MG63 (cell line): ENCODE measurements around the gene MTRF1. TPM values are rescaled to one million over a fixed set of nuclear protein-coding genes. Genes with fewer than 3 reads are reported as not detected.

ENCODE experiments used
- DNase-seq: peaks from one replicate; pipeline ENCODE4 v3.0.0-alpha.2; 2020
- H3K27me3 ChIP-seq: fragments of 250-450 bp; sonication (Bioruptor Pico); 2 replicates; pipeline ENCODE4 v1.5.1; 2020; ENCODE audit warnings: mild to moderate bottlenecking, moderate library complexity
- H3K36me3 ChIP-seq: fragments of 250-450 bp; sonication (Bioruptor Pico); 2 replicates; pipeline ENCODE4 v1.5.1; 2020; ENCODE audit warnings: mild to moderate bottlenecking, moderate library complexity
- H3K4me3 ChIP-seq: fragments of 250-450 bp; sonication (Bioruptor Pico); 2 replicates; pipeline ENCODE4 v1.5.1; 2020; ENCODE audit warnings: mild to moderate bottlenecking, moderate library complexity
- H3K9me3 ChIP-seq: fragments of 250-450 bp; sonication (Bioruptor Pico); 2 replicates; pipeline ENCODE4 v1.5.1; 2020; ENCODE audit warnings: mild to moderate bottlenecking, moderate library complexity
- total RNA-seq: library from RNA; depleted of rRNA; stranded (reverse); fragments of >200 nt; shearing (Covaris generic); gene quantifications from 2 replicates; pipeline ENCODE4 v1.2.3, GENCODE V29; 2014; ENCODE audit warnings: low replicate concordance

Gene MTRF1
- total RNA-seq, 1 experiment from 2014 or later = 14.0 TPM

DNA sequence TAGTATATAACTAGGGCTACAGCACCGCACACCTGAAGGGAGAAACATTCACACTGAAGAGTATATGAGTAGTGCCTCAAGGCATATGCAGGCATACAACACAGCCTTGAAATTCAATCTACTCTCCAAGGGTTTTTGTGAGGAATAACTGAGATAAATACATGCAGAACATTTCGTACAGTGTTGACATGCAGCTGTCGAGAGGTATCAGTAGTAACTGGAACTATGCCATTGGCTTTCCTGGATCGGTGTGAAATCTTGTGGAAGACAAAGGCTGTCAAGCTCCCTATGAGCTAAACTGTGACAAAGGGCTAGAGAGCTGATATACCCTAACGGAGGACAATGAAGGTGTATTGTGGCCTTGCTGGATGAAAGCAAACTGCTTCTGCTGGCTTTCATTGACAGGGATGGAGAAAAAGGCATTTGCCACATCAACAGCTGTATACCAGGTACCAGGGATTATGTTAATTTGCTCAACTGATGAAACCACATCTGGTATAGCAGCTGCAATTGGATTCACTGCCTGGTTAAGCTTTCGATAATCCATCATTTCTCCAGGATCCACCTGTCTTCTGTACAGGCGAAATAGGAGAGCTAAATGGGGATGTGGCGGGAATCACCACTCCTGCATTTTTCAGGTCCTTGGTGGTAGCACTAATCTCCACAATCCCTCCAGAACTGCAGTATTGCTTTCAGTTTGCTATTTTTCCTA is 16.3 kb downstream of the MTRF1 start:
- no peak overlapping the region for H3K4me3 ChIP-seq
- no peak for DNase-seq
- H3K27me3 ChIP-seq = no peaks in the 10 kb centered on the region
- H3K36me3 ChIP-seq = peaks cover 11% of the 10 kb centered on the region
- no peaks in the 10 kb centered on the region for H3K9me3 ChIP-seq

DNA sequence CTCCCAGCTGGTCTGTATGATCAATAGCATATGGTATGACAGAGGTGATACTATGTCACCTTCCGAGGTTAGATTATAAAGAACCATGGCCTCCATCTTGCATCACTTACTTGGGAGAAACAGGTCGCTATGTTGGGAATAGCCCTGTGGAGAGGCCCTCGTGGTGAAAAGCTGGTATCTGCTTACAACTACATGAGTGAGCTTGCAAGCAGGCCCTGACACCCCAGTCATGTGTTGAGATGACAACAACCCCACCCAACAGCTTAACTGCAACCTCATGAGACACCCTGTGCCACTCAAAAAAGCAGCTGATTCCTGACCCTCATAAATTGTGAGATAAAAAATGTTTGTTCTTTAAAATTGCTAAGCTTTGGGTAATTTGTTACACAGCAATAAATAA is 18.8 kb downstream of the MTRF1 start:
- H3K4me3 ChIP-seq = no peak overlapping the region
- H3K9me3 ChIP-seq = no peaks in the 10 kb centered on the region
- no peak for DNase-seq
- no peaks in the 10 kb centered on the region for H3K27me3 ChIP-seq
- H3K36me3 ChIP-seq = no peaks in the 10 kb centered on the region; the same call in none of the 2 replicates

DNA sequence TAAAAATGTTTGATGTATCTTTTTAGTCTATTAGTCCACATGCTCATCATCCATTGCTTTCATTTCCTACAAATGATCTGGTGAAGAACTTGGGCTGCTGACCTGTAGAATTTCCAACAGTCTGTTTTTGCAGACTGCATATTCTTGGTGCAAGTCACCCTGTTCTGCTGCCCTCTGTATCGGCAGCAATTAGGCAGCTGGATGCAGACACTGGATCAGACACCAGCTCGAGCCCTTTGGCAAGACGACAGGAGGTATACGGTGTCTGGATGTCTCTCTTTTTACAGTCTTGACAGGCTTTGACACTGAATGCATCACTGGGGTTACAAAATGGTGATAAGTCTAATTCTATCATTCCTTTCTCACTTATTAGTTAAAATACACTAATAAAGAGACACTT is 21.8 kb downstream of the MTRF1 start:
- H3K9me3 ChIP-seq = no peaks in the 10 kb centered on the region
- DNase-seq = no peak

DNA sequence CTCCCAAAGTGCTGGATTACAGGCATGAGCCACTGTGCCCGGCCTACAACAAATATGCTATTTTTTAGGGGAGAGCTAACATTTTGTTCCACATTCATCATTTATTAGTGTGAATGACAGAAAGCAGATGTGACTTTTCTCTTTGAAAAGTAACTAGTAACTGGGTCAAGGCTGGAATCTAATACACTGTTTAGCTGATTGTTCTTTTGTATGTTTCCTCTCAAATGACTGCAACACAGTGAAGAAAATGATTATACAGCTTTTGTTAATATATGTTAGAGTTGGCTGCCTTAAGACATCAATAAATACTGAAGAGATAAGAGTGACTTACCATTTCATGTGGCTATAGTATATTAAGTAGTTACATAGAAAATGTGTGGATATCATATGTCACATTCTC is 27.0 kb downstream of the MTRF1 start:
- Histone ChIP-seq H3K36me3 (peaks cover 4% of the 10 kb centered on the region; the same call in 1 of the 2 replicates), H3K4me3 (no peak overlapping the region), H3K9me3 (no peaks in the 10 kb centered on the region), H3K27me3 (no peaks in the 10 kb centered on the region)
- no peak for DNase-seq

More for the DNA sequence above, 21.8 kb downstream of the MTRF1 start:
- Histone ChIP-seq H3K27me3 (no peaks in the 10 kb centered on the region), H3K36me3 (peaks cover 4% of the 10 kb centered on the region; the same call in 1 of the 2 replicates), H3K4me3 (no peak overlapping the region)

DNA sequence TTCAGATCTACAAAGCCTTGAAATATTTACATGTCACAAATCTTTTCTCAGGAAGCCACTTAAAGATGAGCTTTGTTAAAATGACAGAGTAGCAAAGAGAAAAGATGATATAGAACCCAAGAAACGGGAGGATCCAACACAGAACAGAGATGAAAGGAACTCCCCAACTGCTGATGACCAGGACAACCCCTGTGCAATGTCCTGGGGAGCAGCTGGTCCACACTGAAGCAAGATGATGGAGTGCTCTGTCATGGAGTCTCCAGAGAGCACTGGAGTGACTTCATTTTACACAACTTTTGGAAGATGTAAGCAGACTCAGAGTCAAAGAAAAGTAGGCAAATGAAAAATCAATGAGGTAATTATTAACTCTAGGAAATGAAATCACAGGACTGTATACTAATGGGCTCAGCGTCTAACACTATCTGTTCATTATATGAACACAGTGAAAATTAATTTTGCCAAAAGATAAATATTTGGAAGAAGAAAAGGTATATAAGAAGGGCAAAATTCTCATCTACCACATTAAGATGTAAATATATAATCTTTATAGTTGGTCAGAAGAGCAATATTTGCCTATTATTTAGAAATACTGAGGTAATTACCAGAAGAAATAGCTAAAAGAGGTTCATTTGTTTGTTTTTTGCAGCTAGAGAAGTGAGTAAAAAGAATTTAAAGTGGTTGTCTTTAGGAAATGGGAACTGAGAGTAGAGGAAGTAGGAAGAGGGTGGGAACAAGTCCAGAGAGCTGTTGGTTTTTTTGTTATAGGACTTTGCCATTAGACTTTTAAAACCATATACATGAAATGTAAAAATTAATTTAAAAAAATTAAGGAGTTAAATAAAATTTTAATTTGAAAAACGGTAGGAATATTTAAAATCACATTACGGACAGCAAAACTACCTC is 30.5 kb downstream of the MTRF1 start:
- H3K27me3 ChIP-seq = no peaks in the 10 kb centered on the region
- H3K9me3 ChIP-seq = no peaks in the 10 kb centered on the region
- no peak for DNase-seq
- no peaks in the 10 kb centered on the region; the same call in none of the 2 replicates for H3K36me3 ChIP-seq
- no peak overlapping the region for H3K4me3 ChIP-seq

DNA sequence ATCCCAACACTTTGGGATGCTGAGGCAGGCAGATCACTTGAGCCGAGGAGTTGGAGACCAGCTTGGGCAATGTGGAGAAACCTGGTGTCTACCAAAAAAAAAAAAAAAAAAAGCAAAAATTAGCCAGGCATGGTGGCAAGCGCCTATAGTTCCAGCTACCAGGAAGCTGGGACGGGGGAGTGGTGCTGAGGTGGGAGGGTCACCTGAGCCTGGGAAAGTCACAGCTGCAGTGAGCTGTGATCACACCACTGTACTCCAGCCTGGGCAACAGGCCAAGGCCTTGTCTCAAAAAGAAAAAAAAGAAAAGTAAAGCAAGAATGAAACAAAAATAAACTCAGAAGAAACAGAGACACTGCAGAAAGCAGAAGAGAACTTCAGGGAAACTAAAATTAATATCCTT is 31.6 kb downstream of the MTRF1 start:
- Histone ChIP-seq H3K36me3 (no peaks in the 10 kb centered on the region; the same call in none of the 2 replicates), H3K4me3 (no peak overlapping the region), H3K9me3 (no peaks in the 10 kb centered on the region), H3K27me3 (no peaks in the 10 kb centered on the region)
- DNase-seq = no peak

DNA sequence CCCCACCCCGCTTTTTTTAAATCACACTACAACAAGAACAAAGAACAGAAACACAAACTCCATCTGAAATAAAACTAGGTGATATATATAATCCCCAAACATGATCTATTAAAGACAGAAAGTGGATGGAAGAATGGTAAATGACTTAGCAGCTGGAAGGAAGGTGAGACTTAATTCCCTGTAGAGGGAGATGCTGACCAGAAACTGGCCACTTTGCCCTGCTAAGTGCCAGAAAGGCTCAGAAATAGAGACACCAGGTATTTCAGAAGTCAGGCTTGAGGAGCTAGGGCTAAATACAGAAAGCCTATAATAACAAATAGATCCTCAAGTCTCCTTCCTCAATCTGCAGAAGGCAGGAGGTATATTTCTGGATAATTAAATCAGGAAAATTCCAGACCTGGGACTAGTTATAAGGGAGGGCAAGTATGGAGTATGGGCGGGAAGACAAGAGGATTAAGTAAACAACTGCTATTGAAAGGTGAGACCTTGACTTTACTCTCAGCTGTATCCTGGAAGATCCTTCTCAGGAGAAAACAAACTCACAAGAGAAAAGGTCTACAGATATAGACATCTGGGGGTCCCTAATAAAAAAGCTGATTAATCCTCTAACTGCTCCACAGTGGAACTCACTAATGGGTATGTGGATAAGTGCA is 32.2 kb downstream of the MTRF1 start:
- Histone ChIP-seq H3K36me3 (no peaks in the 10 kb centered on the region; the same call in none of the 2 replicates), H3K4me3 (no peak overlapping the region), H3K9me3 (no peaks in the 10 kb centered on the region), H3K27me3 (no peaks in the 10 kb centered on the region)
- no peak for DNase-seq

DNA sequence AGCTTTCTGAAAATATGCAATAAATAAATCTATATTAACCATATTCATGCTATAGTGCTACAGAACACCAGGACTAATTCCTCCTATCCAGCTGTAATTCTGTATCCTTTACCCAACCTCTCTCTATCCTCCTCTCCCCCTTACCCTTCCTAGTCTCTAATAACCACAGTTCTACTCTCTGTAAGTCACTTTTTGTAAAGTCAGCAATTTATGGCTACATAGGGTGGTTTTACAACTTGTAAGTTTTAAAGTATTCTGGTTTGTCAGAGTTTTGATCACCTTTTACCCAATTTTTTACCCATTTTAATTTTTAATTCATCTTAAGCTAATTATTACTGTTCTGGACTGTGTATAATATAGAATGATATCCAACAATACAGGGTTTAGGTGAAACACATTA is 34.0 kb downstream of the MTRF1 start:
- DNase-seq = no peak
- Histone ChIP-seq H3K9me3 (no peaks in the 10 kb centered on the region), H3K4me3 (no peak overlapping the region), H3K36me3 (no peaks in the 10 kb centered on the region; the same call in 1 of the 2 replicates), H3K27me3 (no peaks in the 10 kb centered on the region)

DNA sequence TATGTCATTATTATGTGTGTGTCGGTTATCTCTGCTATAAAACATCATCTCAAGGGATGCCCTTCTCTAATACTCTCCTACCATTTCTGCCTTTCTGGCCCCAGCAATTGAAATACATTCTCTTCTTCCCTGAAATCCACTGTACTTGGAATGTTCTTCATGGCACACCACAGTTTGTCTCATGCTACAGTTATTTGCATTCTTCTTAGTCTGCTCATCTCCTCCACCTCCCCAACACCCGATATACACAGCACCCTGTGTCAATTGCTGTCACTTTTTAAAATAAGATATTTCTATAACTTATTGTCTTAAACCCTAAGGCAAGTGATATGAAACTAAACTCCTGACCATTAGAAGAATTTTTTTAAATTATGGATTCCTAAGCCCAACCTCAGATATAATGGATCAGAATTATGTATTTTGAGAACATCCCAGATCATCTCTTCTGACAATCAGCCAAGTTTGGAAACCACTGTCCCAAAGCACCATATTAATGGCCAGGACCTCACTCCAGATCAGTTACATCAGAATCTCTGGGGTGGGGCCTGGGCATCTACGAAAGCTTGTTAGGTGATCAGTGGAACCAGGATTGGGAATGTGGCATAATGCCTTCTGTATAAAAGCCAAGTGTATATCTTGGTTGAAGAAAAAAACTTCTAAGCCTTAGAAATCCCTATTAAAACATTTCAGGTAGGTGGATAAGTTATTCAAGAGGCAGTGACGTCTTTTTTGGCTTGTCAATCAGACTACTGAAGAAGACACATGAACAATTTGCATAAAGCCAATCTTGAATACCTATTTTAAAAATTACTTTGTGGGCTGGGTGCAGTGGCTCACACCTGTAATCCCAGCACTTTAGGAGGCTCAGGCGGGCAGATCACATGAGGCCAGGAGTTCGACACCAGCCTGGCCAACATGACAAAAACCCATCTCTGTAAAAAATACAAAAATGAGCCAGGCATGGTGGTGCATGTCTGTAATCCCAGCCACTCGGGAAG is 39.0 kb downstream of the MTRF1 start:
- peak; percentile 39 for DNase-seq
- peaks cover 12% of the 10 kb centered on the region for H3K36me3 ChIP-seq
- no peaks in the 10 kb centered on the region for H3K9me3 ChIP-seq
- H3K4me3 ChIP-seq = no peak overlapping the region
- H3K27me3 ChIP-seq = no peaks in the 10 kb centered on the region

DNA sequence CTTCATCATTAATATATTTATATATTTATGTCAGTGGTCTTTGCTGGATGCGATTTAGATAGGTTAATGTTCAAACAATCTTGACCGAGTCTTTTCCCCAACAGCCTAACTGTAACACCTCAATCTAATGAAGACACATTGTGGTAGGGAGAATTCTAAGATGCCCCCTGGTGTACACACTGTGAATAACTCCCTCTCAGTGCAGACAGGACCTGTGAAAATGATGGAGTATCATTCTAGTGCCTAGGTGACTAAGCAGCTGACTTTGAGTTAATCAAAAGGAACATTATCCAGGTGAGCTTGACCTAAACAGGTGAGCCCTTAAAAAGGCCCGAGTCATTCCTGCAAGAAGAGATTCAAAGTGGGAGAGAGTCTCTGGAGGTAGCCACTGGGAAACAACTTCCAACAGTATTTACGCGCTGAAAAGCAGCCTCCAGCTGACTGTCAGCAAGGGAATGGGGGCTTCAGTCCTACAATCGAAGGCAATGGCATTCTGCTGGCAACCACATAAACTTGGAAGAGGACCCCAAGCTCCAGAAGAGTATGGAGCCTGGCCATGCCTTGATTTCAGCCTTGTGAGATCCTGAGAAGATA is 41.0 kb downstream of the MTRF1 start:
- H3K27me3 ChIP-seq = no peaks in the 10 kb centered on the region
- peaks cover 12% of the 10 kb centered on the region for H3K36me3 ChIP-seq
- no peak overlapping the region for H3K4me3 ChIP-seq
- DNase-seq = peak; percentile 14
- H3K9me3 ChIP-seq = no peaks in the 10 kb centered on the region

DNA sequence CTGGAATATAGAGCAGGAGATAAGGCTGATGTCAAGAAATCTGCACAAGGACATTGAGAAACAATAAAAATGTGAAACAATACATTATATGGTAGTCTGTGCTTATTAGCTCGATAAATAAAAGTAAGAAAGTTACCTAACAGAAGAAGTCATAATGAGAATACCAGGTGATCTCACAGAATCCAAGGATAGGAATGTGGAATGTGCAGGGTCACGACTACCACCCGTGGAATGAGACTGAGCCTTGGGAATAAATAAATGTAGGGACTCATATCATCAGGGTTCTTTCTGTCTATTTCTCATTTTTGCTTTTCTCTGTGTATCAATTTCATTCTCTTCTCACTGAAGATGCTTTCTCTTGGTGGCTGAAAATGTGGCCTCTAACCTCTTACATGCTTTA is 43.0 kb downstream of the MTRF1 start:
- DNase-seq = no peak
- H3K4me3 ChIP-seq = no peak overlapping the region
- no peaks in the 10 kb centered on the region for H3K9me3 ChIP-seq
- H3K36me3 ChIP-seq = peaks cover 12% of the 10 kb centered on the region
- H3K27me3 ChIP-seq = no peaks in the 10 kb centered on the region

DNA sequence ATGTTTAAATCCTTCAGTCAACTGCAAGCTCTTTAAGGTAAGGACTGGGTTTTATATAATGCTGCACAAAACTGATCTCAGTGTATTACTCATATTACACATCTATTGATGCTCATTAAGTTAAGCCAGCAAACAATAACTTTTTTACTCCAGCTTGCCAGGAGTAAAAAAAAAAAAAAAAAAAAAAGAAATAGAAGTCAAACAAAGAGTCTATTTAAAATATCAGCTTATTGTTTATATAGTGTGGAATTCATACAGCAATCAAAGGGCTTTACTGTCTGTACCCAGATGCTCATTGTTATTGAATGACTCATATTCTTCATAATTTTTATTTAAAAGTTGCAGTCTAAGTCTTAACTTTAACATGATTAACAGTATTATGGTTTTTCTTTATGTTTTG is 47.2 kb downstream of the MTRF1 start:
- no peak for DNase-seq
- peaks cover 12% of the 10 kb centered on the region; the same call in 1 of the 2 replicates for H3K9me3 ChIP-seq
- no peaks in the 10 kb centered on the region for H3K27me3 ChIP-seq
- no peak overlapping the region for H3K4me3 ChIP-seq
- no peaks in the 10 kb centered on the region for H3K36me3 ChIP-seq

DNA sequence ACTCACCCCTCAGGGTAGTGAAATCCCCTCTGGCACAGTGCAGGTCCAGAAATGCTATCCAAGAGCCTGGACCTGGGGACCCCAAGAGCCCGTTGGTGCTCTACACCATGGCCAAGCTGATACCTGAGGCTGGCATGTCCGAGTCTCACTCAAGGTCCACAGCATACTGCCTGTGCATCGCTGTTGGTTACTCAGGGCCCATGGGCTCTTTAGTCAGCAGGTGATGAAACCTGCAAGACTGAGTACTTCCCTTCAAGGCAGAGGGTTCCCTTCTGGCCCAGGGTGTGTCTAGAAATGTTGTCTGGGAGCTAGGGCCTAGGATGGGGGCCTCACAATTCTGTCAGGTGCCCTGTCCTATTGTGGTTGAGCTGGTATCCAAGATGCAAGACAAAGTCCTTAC is 49.5 kb downstream of the MTRF1 start:
- Histone ChIP-seq H3K36me3 (no peaks in the 10 kb centered on the region), H3K4me3 (no peak overlapping the region), H3K27me3 (no peaks in the 10 kb centered on the region), H3K9me3 (peaks cover 25% of the 10 kb centered on the region)
- DNase-seq = no peak

DNA sequence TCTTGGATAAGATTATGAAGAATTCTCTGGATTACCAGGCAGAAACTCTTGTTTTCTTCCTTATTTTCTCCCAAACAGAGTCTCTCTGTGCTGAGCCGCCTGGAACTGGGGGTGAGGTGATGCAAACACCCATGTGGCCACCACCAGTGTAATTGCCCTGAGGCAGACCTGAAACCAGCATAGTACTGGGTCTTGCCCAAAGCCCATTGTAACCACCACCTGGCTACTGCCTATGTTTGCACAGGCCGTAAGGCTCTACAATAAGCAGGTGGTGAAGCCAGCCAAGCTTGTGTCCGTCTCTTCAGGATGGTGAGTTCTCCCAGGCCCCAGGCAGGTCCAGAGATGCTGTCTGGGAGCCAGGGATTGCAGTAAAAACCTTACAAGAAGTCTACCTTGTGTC is 50.1 kb downstream of the MTRF1 start:
- Histone ChIP-seq H3K4me3 (no peak overlapping the region), H3K9me3 (peaks cover 25% of the 10 kb centered on the region), H3K36me3 (no peaks in the 10 kb centered on the region), H3K27me3 (no peaks in the 10 kb centered on the region)
- no peak for DNase-seq

DNA sequence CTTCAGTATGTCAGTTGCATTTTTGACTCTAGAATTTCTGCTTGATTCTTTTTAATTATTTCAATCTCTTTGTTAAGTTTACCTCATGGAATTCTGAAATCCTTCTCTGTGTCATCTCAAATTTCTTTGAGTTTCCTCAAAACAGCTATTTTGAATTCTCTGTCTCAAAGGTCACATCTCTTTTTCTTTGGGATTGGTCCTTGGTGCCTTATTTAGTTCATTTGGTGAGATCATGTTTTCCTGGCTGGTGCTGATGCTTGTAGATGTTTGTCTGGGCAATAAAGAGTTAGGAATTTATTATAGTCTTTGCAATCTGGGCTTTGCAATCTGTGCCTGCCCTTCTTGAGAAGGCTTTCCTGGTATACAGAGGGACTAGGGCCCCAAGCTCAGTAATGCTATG is 50.5 kb downstream of the MTRF1 start:
- Histone ChIP-seq H3K4me3 (no peak overlapping the region), H3K27me3 (no peaks in the 10 kb centered on the region), H3K9me3 (peaks cover 26% of the 10 kb centered on the region), H3K36me3 (no peaks in the 10 kb centered on the region)
- no peak for DNase-seq

DNA sequence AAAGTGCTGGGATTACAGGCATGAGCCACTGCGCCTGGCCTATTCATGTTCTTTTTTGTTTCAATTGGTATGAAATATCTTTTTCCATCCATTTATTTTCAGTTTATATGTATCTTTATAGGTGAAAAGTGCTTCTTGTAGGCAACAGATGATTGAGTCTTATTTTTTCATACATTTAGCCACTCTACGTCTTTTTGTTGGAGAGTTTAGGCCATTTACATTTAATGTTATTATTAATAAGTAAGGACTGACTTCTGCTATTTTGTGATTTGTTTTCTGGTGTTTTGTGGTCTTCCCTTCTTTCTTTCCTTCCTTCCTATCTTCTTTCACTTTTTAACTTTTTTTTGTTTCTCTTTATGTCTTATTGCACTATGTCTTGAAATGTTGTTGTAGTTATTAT is 52.3 kb downstream of the MTRF1 start:
- Histone ChIP-seq H3K36me3 (no peaks in the 10 kb centered on the region), H3K4me3 (no peak overlapping the region), H3K9me3 (peaks cover 28% of the 10 kb centered on the region), H3K27me3 (no peaks in the 10 kb centered on the region)
- DNase-seq = no peak
